GM19455 (cell line): Measurements from ENCODE around the gene GGA2.
"Not testable (repeated sequence)": the region's sequence is repeated elsewhere in the genome, so short reads cannot be mapped to it uniquely, and the experiment has no call there.

Source experiments
- ATAC-seq: cut with Tn5 transposase; IDR thresholded peaks from one replicate; pipeline ENCODE4 v1.9.1; 2021; ENCODE audit not compliant: unreplicated experiment

The GGA2 gene

DNA sequence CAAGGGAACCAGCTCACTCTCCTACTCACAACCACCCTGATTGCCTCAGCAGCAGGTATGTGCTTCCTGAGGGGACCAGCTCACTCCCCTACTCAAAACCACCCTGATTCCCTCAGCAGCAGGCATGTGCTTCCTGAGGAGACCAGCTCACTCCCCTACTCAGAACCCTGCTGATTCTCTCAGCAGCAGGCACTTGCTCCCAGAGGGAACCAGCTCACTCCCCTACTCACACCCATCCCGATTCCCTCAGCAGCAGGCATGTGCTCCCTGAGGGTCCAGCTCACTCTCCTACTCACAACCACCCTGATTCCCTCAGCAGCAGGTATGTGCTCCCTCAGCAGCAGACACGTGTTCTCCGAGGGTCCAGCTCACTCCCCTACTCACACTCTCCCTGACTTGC is 31.2 kb downstream of the GGA2 start:
- ATAC-seq: no peak

DNA sequence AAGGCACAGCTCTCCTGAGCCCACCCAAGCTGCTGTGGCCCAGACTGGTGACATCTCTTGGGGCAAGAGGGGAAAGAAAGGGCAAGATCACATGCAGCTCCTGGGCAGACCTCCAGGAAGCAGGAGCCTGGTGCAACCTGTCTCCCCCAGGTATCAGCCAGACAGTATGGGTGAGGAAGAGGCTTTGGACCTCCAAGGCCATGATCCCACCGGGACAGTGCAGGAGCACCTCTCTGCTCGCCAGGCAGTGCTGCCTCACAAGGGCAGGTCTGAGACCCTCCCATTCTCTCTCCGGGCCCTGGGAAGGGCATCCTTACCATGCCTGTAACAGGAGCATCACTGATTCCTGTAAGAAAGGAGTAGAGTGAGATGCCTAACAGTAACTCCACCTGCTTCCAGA is 31.7 kb downstream of the GGA2 start:
- ATAC-seq: no peak

GRCh38 chr16:23476289-23476688 is 34.0 kb downstream of the GGA2 start:
- no peak for ATAC-seq

- ATAC-seq: no peak
Measured at GRCh38 chr16:23469814-23470213, 40.5 kb downstream of the GGA2 start.

DNA sequence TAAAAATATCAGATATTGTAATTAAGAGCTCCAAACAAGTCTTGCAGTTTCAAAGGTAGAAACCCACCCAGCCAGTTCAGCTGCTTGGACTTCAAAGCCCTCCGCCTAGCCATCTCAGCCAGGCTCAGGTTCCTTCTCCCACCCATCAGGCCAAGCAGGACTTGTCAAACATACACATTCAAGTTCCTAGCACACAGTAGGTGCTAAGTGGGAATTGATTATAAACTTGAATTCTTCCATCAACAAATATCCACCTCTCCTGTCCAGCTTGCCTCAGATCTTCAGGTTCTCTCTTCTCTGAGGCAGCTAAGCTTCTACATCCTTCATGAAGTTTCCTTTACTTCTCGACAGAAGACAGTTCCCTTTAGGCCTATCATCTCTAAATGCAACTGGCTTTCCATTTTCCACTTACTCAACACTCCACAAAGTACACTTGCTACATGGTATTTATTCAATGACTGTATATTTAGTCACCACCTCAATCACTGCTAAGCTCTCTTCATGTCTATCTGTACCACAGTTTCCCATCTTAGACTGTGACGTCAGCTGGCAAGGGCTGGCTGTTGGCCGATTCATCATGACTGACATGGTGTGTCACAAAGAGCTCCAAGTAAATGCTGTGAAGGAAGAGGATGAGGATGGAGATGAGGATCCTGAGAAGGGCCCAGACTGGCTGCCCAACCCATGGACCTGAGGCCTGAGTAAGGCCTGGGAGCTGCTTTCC is 44.0 kb downstream of the GGA2 start:
- no peak for ATAC-seq

- ATAC-seq: no peak
Measured at GRCh38 chr16:23465179-23465578, 45.1 kb downstream of the GGA2 start.

DNA sequence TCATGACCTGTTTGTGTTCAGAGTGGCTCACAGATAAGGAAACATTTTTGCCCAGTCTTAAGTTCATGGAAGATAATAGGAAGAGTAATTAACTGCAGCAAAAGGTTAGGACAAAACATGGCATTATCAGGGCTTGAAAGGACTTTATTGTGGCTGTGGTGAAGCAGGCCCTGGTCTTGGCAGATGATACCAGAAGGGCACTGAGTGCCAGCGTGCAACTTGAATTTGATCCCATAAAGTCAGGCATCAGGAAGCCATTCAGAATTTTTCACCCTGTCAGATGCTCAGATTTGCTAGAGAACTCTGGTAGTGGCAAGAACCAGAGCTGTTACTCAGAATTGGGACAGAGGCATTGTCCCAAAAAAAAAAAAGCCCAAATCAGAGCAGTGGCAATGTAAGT is 46.1 kb downstream of the GGA2 start:
- ATAC-seq: no peak

- ATAC-seq: not testable (repeated sequence)
Measured at GRCh38 chr16:23462994-23463393, 47.3 kb downstream of the GGA2 start.

GRCh38 chr16:23453338-23454052 is 56.8 kb downstream of the GGA2 start:
- ATAC-seq: no peak

DNA sequence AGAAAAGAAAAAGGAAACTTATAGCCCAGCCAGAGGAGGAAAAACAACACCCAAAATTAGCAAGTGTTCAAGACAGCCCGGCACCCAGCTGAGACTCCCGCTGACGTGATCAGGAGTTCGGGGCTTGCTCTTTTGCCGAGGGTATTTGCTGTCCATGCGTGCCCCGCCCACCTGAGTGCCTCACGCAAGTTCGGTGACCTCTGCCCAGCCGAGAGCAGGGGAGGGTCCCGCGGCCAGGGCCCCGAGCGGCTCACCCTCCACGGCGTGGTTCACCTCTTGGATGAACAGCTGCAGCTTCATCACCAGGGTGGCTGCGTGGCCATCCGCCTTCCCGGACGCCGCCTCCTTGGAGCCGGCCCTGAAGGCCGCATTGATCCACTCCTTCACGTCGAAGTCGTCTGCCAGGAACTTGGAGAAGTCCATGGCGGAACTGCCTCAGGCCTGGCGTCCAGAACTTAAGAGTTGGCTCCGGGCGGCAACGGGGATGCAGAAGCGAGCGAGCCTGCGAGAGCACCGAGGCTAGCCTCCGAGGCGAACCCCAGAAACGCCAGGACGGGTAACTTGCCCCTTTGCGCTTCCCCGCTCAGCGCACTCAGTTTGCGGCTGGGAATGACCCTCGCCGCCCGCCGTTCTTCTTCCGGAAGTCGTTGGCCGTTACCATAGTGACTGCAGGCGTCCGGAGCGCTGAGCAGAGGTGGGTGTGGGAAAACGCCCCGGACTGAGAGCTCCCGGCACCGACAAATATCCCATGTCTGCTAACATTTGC is 57.5 kb downstream of the GGA2 start, which contains the start of gene COG7:
Gene COG7, minus strand, starts transcription at position 618 of the 766 bp plus-strand sequence. Its CDS starts 195 bp downstream, at position 423.
- peak; percentile 80 for ATAC-seq

GRCh38 chr16:23452221-23452571 is 58.1 kb downstream of the GGA2 start:
- ATAC-seq: no peak

DNA sequence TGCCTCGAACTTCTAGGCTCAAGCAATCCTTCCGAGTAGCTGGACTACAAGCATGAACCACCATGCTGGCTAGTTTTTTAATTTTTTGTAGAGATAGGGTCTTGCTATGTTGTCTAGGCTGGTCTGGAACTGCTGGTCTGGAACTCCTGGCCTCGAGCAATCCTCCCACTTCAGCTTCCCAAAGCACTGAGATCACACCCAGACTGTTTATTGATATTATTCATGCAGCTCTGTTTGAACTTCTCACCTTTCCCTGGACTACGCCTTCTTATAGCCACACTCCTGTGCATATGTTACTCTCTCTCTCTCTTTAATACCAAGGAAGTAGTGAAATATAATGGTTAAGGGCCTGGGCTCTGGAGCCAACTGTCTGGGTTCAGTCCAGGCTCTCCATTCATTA is 61.9 kb downstream of the GGA2 start:
- no peak for ATAC-seq

GRCh38 chr16:23437542-23437941 is 72.8 kb downstream of the GGA2 start:
- not testable (repeated sequence) for ATAC-seq

GRCh38 chr16:23436951-23437350 is 73.3 kb downstream of the GGA2 start:
- no peak for ATAC-seq

DNA sequence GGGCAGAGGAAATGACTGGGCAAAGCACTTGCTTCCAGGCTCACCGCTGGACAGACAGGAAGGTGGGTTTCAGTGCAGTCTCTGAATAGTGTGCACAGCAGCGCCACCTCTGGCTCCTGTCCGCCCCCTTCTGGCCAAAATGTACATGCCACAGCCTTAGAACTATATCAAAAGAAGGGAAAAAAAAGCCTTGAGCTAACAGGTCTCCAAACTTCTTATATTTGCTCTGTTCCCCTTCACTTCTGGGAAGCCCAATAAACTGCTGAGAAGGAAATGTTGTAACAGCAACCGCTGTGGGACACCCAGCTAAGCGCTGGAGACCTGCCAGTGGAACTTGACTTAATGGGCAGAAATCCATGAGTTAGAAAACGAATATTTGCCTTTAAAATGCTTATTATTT is 74.8 kb downstream of the GGA2 start:
- no peak for ATAC-seq

GRCh38 chr16:23434380-23434779 is 75.9 kb downstream of the GGA2 start:
- no peak for ATAC-seq

DNA sequence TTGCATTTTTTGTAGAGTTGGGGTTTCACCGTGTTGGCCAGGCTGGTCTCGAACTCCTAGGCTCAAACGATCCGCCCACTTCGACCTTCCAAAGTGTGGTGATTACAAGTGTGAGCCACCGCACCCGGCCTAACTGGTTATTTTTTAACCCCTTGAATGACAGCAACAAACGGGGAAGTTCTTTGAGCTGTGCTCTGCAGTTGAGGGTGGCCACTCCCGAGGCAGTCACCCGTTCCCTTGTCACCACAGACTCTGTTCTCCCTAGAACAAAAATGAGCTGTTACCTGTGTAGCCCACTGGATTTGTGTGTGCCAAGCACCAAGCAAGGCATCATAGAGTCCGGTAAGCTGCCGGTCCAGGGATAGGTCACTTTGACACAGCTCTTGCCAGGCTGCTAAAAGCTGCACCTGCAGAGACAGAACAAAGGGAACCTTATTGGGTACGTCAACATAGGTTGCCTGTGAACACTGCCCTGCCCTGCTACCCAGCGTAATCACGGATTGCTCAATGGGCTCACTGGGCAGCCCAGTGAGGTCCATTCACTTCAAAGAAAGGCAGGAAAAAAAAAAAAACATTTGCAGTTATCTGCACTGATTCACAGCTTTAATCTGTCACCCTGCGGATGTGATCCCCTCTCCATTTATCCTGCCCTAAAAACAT is 76.9 kb downstream of the GGA2 start:
- no peak for ATAC-seq

DNA sequence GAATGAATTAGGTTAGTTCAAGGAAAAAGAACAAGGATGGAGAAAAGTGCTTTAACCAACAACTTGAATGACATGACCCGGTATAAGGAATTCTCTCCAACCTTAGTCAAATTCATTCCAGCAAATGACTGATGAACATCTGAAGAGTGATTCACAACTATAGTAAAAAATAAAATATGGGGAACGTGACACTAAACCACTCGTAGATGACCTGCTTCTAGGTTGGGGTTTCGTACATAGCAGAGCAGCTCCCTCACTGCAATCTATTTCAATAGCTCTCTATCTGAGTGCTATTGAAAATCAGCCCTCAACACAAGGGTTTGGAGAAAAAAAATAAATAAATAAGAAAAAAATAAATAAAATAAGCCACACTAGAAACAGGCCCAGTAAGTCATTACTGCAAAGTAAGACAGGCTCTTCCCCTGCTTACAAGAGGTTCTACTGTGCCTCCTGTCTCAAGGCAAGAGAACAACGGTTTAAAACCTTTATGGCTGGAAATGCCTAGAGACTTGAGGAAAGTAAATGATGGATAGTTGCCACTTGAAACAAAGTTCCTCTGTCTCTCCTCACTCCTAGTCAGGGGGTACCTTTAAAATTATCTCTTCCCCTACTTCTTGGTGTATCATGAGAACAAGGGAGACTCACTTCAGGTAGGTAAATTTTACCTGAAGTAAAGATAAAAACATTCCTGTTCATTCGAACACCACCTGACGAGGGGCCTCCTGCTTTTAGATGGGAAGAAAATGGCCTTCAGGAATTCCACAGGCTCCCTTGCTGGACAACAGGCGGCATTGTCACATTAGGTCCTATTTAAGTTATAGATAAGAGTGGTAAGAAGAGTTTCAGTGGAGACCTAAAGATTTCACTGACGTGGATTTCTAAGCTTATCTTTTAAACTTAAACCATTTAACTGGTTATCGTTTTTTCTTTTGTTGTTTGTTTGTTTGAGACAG is 77.8 kb downstream of the GGA2 start:
- ATAC-seq: no peak

DNA sequence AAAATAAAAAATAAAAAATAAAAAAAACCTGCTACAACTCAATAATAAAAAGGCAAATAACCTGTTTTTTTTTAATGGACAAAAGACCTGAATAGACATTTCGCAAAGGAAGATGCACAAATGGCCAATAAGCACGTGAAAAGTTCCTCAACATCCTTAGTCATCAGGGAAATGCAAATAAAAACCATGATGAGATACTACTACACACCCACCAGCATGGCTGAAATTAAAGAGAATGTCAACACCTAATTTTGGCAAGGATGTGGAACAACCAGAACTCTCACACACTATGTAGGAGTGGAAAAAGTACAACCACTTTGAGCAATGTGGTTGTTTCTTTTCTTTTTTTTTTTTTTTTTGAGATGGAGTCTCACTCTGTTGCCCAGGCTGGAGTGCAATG is 81.9 kb downstream of the GGA2 start:
- no peak for ATAC-seq

- ATAC-seq: no peak
Measured at GRCh38 chr16:23424292-23424958, 85.9 kb downstream of the GGA2 start.
